HG02610 (cell line): ENCODE data around the gene GPATCH8.

ENCODE experiments used
- ATAC-seq: cut with Tn5 transposase; IDR thresholded peaks from one replicate; pipeline ENCODE4 v1.9.1; 2021; ENCODE audit warnings: mild to moderate bottlenecking, moderate library complexity; ENCODE audit not compliant: unreplicated experiment

Gene GPATCH8

DNA sequence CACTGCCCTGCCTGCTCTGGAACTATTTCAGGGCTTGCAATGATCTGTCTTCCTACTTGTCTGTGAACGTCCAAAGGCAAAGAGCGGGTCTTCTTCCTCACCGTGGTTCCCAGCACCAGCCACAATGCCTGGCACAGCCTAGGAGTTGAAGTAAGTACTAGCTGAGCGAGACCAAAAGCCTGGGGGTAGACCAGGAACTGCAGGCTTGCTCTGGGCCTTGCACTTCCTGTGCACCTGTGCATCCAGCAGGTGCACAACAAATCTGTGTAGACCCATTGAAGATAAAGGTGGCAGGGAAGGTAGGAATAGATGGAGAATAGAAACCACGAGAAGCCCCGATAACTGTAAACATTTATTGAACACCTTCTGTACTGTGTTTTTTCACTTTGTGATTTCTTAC lies 144.2 kb downstream of the GPATCH8 start:
- ATAC-seq = no peak

DNA sequence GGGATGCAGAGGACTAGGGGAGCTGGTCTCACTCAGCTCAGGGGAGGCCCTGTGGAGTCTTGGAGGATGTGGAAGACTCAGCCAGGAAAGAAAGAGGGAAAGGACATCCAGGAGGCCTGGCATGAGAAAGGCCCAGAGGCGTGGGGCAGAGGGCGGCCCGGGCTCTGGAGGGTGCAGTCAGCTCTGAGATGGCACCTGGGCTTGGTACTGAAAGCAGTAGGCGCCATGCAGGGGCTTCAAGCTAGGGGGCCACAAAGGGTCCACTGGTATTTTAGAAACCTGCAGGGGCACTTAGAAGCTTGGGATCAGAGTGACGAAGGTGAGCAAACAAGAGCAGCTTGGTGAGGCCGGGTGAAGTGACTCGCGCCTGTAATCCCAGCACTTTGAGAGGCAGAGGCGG lies 145.1 kb downstream of the GPATCH8 start:
- no peak for ATAC-seq

DNA sequence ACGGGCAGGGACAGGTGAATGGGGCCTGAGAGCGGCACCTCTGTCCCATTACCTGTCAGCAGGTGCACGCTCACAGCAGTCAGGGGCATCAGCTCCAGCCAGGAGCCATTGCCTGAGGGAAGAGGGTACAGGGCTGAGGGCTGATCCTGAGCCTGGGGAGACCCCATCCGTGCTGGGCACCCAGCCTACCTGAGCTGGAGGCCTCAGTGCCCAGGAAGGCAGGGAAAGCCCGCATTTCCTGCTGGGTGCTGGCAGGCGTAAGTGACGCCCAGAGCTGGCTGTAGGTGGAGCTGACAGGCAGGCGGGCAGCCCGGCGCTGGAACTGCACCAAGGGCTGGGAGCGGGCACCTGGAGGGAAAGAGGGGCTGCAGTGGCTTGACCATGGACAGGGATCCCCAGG lies 147.0 kb downstream of the GPATCH8 start:
- no peak for ATAC-seq

DNA sequence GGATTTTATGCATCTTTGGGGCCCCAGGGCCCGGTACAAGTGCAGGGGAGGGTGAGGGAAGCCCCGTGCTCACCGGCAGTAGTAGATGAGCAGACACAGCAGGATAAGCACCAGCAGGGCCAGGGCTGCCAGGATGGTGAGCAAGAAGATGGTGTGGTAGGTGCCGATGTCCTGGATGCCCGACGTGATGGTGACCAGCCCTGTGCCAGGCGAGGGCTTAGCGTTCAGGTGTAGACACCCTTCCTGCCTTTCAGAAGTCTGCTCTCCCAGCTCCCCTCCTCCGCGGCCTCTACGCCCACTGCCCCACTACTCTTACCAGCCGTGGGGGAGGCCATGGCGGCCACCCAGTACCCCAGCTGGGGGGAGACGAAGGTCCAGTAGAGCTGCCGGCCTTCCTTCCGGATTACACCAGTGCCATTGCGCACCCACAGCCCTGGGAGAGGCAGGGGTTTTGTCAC lies 147.5 kb downstream of the GPATCH8 start:
- no peak for ATAC-seq

DNA sequence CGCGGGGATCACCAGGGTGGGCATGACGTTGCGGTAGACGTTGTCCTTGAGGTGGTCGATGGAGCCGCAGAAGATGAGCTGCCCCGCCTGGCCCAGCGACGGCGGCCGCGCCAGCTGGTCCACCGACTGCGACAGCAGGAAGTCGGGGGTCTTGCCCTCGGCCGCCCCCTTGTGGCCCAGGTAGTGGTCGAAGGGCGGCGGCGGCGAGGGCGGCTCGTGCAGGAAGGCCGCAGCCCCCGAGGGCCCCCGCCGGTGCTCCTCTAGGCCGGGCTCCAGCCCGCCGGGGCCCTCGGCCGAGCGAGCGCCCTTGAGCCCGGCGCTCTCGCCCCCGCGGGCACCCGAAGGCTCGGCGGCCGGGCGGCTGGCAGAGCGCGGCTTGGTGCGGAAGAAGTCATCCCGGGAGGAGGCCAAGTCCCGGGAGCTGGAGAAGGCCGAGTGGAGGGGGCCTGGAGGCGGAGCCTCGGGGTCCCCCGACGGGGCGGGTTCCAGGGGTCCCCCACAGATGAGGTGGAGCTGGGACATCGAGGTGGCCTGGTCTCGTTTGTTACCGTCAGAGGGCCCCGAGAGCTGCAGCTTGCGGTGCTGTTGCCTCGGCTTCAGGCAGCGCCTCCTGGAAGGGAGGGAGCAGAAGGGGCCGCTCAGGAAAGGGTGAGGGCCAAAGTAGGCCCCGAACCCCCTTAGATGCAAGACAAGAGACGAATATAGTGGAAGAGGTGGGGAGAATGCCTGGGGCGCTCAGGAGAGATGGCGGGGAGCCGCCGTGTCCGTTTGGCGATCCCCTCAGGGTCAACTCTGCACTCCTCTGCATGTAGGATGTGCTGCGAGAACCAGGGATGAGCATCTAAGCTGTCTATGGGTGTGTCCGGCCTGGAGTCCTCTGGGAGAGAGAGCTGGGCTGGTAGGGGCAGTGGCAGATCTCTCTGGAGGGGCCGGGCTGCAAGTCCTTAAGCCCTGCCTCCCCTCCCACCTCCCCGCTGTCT lies 148.3 kb downstream of the GPATCH8 start:
- ATAC-seq = no peak

DNA sequence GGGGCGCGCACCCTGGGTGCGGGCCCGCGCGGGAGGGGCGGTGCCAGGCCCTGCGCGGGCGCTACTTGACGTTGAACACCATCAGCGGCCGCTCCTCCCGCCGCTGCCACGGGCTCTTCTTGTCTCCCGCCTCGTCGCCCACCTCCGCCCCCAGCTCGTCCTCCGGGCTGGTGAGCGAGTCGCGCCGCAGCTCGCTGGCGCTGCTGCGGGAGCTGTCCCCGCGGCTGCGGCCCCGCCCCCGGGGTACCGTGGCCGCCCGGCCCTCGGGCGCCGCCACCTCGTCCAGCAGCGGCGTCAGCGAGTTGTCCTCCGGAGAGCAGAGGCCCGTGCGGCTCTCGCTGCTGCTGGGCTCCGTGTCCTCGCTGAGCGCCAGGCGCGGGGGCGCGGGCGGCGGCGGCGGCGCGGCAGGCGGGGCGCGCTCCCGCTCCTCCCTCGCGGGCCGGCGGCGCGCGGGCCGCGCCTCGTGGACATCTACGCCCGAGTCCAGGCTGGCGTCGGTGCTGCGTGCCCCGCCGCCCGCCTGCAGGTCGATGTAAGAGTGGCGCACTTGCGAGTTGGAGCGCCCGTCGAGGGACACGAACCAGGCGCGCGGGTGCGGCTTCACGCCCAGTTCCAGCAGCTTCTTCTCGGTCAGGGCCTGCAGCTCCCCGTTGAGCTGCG lies 149.4 kb downstream of the GPATCH8 start:
- no peak for ATAC-seq

DNA sequence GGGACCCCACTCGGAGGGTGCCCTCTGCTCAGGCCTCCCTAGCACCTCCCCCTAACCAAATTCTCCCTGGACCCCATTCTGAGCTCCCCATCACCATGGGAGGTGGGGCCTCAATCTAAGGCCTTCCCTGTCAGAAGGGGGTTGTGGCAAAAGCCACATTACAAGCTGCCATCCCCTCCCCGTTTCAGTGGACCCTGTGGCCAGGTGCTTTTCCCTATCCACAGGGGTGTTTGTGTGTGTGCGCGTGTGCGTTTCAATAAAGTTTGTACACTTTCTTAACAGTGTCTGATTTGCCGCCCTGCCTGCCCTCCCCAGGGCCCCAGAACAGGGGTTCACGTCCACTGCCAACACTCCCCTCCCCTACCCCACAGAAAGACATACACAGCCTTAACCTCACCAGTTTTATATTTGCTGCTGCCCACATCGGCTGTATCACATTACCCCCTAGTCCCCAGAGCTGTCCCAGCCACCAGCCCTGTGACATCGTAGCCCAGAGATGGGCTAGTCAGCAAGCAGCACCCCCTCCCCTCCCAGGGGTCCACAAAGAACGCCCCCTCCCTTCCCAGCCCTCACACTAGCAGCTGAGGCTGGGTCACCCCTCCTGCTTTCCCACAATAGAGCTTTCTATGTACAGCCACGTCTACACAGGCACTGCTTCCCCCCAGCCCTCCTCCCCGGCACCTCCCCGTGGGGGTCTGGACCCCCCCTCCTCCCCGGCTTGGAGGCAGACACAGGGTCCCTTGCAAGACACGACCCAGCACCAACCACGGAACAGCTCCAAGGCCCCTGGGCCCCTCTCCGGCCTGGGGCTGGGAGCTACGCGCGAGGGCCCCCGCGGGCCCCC lies 150.2 kb downstream of the GPATCH8 start:
- ATAC-seq = no peak

DNA sequence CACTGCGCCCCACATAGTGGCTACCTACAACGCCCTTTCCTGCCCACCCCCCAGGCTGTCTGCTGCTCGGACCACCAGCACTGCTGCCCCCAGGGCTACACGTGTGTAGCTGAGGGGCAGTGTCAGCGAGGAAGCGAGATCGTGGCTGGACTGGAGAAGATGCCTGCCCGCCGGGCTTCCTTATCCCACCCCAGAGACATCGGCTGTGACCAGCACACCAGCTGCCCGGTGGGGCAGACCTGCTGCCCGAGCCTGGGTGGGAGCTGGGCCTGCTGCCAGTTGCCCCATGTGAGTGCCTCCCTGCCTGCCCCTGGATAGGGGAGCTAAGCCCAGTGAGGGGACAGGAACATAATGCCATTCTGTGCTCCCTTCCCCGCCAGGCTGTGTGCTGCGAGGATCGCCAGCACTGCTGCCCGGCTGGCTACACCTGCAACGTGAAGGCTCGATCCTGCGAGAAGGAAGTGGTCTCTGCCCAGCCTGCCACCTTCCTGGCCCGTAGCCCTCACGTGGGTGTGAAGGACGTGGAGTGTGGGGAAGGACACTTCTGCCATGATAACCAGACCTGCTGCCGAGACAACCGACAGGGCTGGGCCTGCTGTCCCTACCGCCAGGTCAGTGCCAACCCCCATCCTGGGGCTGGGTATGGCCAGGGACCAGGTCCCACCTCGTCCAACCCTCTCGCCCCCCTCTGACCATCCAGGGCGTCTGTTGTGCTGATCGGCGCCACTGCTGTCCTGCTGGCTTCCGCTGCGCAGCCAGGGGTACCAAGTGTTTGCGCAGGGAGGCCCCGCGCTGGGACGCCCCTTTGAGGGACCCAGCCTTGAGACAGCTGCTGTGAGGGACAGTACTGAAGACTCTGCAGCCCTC lies 151.0 kb downstream of the GPATCH8 start:
- ATAC-seq = no peak

DNA sequence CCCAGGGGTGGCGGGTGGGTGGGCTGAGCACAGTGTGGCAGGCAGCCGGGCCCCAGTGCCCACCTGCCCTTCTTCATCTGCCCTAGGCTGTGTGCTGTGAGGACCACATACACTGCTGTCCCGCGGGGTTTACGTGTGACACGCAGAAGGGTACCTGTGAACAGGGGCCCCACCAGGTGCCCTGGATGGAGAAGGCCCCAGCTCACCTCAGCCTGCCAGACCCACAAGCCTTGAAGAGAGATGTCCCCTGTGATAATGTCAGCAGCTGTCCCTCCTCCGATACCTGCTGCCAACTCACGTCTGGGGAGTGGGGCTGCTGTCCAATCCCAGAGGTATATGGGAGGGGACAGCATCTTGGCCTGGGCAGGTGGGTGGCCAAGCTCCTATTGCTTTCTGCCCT lies 151.7 kb downstream of the GPATCH8 start:
- no peak for ATAC-seq

DNA sequence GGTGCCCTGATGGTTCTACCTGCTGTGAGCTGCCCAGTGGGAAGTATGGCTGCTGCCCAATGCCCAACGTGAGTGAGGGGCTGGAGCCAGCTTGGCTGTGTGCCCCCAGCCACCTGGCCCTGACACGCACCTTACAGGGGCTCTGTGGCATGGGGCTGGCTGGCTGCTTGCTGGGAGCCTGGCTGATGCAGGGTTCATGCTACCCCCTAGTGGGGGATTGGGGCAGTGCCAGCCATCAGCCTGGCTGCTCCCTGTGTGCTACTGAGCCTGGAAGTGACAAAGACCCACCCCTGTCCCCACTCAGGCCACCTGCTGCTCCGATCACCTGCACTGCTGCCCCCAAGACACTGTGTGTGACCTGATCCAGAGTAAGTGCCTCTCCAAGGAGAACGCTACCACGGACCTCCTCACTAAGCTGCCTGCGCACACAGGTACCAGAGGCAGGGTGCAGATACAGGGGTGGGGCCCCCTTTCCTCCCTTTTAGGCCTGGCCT lies 152.4 kb downstream of the GPATCH8 start:
- no peak for ATAC-seq

DNA sequence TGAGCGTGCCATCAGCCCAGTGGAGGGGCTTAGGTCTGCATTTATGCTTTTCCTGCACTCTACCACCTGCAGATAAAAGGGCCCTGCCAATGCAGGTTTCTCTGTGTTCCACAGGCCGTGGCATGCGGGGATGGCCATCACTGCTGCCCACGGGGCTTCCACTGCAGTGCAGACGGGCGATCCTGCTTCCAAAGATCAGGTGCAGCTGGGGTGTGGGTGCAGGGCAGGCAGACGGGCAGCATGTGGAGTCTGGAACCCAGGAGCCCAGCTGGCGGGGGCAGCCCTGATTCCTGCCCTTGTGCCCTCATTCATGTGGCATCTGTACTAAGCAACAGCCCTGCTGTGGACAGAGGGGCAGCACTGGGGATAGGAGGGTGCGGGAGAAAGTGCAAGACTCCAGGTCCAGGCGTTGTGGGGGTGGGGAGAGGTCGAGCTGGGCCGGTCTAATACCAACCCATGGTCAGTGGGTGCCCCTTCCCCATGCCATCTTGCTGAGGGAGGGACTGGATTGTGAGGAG lies 153.6 kb downstream of the GPATCH8 start:
- no peak for ATAC-seq

DNA sequence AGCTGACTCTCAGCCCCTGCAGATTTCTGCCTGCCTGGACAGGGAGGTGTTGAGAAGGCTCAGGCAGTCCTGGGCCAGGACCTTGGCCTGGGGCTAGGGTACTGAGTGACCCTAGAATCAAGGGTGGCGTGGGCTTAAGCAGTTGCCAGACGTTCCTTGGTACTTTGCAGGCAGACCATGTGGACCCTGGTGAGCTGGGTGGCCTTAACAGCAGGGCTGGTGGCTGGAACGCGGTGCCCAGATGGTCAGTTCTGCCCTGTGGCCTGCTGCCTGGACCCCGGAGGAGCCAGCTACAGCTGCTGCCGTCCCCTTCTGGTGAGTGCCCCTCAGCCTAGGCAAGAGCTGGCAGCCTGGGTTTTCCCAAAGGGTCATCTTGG lies 154.2 kb downstream of the GPATCH8 start:
- ATAC-seq = no peak

DNA sequence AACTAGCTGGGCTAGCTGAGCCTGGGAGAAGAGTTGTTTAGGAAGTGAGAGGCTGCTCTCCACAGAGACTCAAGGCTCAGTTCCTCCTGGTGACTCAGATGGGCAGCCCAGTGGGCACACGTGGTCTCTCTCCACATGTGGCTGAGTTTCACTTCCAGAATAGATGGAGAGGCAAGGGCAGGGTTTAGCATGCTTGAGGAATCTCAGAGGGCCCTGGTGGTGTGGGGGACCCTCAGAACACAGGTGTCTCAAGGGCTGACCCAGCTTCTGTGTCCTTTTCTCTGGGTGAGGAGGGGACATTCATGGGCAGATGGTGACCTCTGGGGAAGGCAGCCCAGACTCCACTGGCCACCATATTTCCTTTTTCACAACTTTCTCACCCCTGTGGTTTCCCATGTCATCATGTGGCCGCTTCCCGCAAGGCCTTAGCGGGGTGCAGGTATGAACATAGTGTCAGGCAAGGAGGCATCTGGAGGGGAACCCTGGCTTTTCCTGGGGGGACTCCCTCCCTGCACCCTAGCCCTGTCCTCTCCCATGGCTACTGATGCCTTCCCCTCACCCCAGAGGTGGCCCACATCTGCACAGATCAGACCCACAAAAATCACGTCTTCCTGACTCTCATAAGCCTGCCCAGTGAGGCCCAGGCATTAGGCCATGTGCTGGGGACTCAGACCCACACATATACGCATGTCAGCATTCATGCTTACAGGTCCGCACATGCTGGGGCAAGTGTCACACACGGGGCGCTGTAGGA lies 154.8 kb downstream of the GPATCH8 start:
- peak; percentile 43 for ATAC-seq
